HS-27A (cell line): ENCODE measurements around the gene RALGDS.
"Not testable (repeated sequence)": the region's sequence is repeated elsewhere in the genome, so short reads cannot be mapped to it uniquely, and the experiment has no call there.

ENCODE experiments used
- DNase-seq: peaks from one replicate; pipeline ENCODE4 v3.0.0-alpha.2; 2012; ENCODE audit warnings: low read depth, missing footprints

RALGDS gene

GRCh38 chr9:133067006-133067405 is 54.0 kb downstream of the RALGDS start:
- DNase-seq: no peak

- no peak for DNase-seq
These were observed 54.7 kb downstream of the RALGDS start for GRCh38 chr9:133066181-133066983.

- no peak for DNase-seq
These were observed 56.0 kb downstream of the RALGDS start for GRCh38 chr9:133065070-133065388.

- no peak for DNase-seq
These were observed 56.6 kb downstream of the RALGDS start for GRCh38 chr9:133064241-133065069.

- DNase-seq: no peak
These were observed 57.4 kb downstream of the RALGDS start for GRCh38 chr9:133063500-133064231.

GRCh38 chr9:133063159-133063499 is 57.9 kb downstream of the RALGDS start:
- DNase-seq: no peak

- DNase-seq: not testable (repeated sequence)
These were observed 58.5 kb downstream of the RALGDS start for GRCh38 chr9:133062569-133062968.

GRCh38 chr9:133061764-133062145 is 59.3 kb downstream of the RALGDS start, which contains the start of gene CEL:
Gene CEL (plus strand): TSS chr9:133061981. CDS start chr9:133062003, 22 bp downstream.
- not testable (repeated sequence) for DNase-seq

GRCh38 chr9:133061019-133061763 is 59.8 kb downstream of the RALGDS start:
- not testable (repeated sequence) for DNase-seq

- no peak for DNase-seq
These were observed 60.6 kb downstream of the RALGDS start for GRCh38 chr9:133060417-133060841.

GRCh38 chr9:133059623-133060022 is 61.4 kb downstream of the RALGDS start:
- no peak for DNase-seq

- DNase-seq: no peak
These were observed 62.3 kb downstream of the RALGDS start for GRCh38 chr9:133058550-133059320.

- no peak for DNase-seq
These were observed 63.0 kb downstream of the RALGDS start for GRCh38 chr9:133058071-133058470.

- no peak for DNase-seq
These were observed 63.5 kb downstream of the RALGDS start for GRCh38 chr9:133057553-133057952.

- DNase-seq: no peak
These were observed 64.0 kb downstream of the RALGDS start for GRCh38 chr9:133057006-133057405.

GRCh38 chr9:133056533-133056932 is 64.5 kb downstream of the RALGDS start:
- DNase-seq: no peak

GRCh38 chr9:133055788-133056420 is 65.1 kb downstream of the RALGDS start:
- DNase-seq: no peak

GRCh38 chr9:133054966-133055365 is 66.1 kb downstream of the RALGDS start:
- DNase-seq: no peak

GRCh38 chr9:133054194-133054890 is 66.7 kb downstream of the RALGDS start:
- DNase-seq: no peak

GRCh38 chr9:133051966-133052539 is 69.0 kb downstream of the RALGDS start:
- no peak for DNase-seq
